ENCODE measurements around the gene KLK8.
"Not testable (repeated sequence)": the region's sequence is repeated elsewhere in the genome, so short reads cannot be mapped to it uniquely, and the experiment has no call there.

KLK8 gene

DNA sequence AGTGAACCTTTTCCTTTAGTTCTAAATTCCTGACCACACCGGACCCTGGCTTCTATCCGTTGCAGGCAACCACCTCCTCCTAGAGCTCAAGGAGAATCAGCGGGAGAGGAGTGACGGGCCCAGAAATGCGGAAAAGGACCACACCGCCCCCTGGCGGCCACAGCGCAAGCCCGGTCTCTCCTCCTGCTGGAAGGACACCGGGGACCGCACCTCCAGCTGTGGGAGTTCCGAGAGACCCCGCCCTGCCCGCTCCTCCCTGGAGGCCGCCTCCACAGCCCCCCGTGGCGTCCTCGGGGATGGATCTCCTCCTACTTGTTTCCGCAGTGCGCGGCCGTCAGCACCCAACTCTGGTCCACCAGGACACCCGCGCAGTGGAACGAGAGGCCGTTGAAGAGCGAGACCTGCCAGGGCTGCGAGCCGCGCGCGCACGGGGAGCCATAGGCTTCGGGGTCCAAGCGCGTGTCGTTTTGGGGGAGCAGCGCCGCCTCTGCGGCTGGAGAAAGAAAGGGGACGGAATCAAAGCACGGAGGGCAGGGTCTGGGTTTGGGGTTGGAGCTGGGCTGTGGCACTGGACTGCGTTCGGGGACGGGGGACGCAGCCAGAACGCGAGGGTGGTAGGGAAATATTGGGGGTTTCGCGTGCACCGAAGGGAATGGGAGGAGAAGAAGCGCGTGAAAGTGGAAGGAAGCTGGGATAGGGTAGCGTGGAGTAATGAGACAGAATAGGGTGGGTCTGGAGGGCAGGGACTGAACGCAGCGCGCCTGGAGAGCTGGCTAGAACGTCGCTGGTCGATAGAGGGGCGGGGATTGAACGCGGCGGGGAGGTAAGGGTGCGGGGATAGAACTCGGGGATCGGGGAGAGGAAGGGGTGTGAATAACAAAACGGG, 15.6 kb upstream of the KLK8 start:
- DNase-seq, result no peak

DNA sequence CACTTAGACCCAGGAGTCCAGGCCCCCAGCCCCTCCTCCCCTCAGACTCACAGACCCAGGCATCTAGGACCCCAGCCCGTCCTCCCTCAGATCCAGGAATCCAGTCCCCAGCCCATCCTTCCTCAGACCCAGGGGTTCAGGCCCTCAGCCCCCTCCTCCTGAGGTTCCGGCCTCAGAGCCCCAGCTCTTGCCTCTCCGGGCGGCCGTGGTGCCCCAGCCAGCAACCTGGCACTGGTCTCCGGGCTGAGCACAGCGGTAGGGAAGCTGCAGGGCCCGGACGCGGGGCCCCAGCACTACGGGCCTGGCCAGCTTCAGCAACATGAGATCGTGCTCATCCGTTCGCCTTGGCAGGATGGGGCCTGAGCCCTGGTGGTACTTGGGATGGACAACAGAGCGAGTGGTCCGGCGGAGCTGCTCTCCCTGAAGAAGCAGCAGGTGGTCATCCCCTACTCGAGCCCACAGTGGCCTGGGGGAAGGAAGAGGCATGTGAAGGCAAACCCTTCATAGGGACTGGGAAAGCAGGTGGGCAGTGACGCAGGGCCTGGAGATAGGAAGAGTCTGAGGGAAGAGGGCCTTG, 14.4 kb upstream of the KLK8 start:
- DNase-seq, result no peak

DNA sequence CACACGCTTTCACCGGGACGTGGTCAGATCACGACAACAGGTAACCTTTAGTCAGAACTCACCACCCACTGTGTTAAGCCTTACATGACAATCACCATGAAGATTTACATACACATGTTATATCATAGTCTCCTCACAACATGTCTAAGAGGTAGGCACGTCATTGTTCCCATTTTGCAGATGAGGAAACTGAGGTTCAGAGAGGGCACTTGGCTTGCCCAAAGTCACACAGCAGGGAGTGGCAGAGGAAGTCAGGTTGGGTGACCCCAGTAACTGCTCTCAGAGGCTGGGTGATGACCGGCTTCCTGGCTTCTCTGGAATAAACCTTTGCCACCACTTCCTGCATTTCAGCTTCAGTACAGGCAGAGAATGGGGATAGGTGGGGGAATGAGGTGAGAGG, 12.8 kb upstream of the KLK8 start:
- no peak for DNase-seq

DNA sequence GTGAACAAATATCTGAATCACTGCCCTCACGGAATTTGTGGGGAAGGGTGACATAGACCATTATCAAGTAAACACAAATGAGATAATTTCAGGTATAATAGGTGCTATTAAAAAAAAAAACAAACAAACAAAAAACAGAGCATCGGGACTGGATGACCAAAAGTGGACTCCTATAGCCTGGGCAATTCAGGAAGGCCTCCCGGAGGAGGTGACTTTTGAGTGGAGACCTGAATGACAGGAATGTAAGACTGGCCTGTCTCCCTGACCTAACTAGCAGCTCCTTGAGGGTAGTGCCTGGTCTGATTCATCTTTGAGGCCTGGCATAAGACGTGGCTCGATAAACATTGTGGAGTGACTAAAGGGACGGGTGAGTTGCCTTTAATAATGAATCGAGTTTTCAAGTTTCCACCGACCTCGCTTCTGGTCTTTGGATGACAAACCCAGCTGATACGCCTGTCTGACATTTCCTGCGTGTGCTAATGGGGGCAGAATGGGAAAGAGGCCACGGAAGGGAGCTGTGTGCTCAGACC, 11.3 kb upstream of the KLK8 start:
- no peak for DNase-seq

DNA sequence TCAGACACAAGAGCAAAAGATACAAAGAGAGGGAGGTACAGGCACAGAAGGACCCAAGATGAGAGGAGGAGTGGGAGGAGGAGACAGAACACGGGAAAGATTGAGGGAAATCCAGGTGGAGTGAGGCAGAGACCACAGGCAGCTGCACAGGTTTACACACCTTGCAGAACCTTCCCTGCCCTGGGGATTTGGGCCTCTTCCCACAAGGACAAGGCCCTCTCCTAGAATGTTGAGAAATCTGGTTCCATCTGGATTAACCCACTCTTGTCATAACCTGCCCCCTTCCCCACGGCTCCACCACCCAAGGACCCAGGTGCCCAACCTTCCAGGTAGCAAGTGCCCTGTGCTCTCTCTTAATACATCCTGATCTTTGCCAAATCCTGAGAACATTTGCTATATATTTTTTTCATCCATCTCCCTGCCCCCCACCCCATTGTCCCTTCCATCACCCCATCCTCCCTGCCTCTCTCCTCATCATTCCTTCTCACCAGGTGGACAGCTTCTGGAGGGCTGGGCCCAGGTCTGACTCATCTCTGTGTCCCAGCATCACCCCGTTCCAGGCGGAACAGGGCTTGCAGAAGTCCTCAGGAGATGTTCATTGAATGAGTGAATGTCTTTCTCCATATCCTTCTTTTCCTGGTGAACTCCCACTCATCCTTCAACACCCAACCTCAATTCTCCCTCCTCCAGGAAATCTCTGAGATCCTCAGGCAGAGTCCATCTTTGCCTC, 8.8 kb upstream of the KLK8 start:
- no peak for DNase-seq

DNA sequence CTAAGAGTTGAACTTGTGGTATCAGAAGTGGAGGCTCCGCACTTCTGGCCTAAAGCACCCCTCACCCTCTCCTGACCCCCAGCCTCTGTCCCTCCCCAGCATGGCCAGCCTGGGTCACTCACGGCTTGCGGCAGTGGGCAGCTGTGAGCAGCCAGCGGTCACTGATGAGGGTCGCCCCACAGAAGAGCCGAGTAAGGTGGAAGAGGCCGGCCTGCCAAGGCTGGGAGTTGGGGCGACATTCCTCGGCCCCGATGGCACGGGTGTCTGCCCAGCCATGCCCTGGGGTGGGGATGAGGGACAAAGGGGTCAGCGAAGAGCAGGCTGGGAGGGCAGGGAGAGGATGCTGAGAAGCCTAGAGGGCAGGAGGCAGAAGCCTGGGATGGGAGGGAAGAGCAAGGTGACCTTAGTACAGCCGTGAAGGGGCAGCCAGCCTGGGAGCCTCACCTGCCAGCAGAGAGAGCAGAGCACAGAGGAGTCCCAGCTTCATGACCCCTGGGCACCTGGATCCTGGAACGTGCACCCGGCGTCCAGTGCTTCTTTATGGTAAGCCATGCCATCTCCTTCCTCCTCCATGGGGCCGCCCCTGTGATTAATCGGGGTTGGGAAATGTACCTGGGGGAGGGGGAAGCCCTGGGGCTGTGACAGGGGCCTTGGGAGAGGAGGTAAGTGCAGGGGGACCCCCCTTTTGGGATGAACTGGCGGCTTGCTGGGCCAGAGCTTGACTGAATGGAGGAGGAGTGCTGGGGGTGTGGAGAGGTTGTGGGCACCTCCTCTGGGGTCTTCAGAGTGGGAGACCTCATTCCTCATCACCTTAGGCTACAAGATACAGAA, 7.9 kb upstream of the KLK8 start:
- DNase-seq, result no peak

DNA sequence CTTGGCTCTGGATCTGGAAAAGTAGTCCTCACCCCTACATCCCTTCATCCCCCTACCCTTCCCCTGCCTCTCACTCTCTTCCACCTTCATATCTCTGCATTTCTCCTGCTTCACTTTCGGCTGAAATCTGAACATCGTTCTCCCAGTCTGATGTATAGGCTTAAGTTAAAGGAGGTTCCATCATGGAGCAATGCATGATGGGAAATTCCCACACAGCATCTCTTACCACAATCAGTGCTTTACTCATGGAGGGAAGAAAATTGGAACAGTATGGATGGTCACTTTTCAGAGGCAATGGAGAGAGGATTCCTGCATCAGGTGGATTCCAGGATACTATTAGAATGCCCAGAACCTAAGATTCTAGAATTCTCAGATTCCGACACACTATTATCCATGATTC, 6.1 kb upstream of the KLK8 start:
- no peak for DNase-seq

DNA sequence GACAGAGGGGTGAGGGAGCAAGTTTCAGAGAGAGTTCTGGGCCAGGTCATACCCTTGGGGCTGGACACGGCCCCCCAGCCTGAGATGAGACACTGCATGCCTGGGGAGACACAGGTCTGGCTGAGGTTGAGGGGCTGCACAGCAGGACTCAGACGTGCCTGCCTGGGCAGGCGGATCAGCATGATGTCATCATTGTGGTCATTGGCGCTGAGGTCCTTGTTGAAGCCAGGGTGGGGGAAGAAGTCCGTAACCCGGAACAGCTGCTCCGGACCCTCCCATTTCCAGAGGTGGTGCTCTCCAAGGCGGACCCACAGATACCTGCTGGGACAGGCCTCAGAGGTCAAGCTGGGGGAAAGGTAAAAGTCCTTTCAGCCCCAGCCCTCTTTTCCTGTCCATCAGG, 5.0 kb upstream of the KLK8 start:
- no peak for DNase-seq

DNA sequence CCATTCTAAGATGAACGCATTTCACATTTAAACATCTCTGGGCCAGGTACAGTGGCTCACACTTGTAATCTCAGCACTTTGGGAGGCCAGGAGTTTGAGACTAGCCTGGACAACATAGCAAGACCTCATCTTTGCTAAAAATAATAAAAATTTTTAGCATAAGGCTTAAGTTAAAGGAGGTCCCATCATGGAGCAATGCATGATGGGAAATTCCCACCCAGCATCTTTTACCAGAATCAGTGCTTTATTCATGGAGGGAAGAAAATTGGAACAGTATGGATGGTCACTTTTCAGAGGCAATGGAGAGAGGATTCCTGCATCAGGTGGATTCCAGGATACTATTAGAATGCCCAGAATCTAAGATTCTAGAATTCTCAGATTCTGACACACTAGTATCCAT, 3.8 kb upstream of the KLK8 start:
- no peak for DNase-seq

DNA sequence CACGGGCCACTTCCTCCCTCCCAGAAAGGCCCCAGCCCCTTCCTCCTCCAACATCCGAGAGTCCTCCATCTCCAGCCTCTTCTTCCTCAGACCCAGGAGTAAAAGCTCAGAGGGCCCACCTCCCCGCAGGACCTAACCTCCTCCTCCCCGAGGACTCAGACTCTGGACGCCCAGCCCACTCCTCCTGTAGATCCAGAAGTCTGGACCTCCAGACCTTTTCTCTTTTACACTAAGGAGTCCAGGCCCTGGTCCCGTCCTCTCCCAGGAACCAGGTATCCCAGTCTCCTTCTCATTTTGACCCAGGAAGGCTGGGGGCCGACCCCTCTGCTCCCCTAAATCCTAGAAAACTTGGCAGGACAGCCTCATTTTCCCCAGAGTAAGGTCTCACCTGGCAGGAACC, 1.9 kb upstream of the KLK8 start:
- DNase-seq, result no peak

DNA sequence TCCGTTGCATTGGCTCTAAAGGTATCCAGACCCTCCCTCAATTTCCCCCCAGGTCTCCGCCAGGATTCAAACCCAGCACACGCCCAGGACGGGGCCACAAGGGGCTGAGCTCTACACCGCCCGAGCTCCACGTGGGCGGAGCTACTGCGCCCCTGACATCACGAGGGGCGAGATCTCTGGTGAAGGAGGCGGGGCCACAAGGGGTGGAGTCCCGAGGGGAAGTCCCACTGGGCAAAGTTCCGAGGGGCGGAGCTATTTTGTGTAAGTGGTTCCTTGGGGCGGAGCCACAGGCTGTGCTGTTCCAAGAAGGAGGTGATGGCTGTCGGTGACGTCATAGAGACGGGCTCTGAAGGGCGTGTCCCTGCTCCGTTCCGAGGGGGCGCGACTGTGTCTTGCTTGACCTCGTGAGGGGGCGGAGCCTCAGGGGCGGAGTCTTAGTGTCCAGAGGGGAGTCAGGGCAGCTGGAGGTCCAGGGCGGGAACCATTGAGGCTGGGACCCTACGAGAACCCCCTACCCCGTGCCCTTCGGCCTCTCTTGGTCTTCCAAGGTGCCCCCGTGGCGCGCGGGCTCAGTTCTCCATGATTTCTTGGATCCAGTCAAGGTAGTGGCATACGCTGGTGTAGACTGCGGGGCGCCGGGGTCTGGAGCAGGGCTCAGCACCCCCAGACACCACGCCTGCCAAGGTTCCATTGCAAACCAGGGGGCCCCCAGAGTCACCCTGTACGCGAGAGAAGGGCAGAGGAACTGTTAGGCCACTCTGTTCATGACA, 1.3 kb upstream of the KLK8 start:
- DNase-seq, result no peak

DNA sequence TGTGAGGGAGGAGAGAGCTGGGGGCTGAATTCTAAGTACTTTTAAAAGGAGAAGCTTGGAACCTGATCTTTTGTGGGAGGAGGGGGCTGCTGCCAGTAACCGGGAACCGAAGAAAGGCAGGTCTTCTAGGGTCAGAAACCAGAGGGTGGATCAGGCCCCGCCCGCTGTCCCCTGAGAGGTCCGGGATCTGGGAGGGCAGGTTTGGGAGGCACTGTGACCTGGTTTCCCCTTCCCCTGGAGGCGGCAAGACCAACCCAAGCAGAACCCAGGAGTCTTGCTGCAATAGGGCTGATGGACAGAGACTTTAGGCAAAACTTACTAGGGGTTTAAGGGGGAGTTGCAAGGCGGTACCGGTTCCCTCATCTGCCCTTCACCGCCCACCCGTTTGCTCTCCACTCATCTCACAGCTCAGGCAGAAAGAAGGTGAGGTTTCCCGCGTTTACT, 707 bp upstream of the KLK8 start:
- DNase-seq, result no peak

DNA sequence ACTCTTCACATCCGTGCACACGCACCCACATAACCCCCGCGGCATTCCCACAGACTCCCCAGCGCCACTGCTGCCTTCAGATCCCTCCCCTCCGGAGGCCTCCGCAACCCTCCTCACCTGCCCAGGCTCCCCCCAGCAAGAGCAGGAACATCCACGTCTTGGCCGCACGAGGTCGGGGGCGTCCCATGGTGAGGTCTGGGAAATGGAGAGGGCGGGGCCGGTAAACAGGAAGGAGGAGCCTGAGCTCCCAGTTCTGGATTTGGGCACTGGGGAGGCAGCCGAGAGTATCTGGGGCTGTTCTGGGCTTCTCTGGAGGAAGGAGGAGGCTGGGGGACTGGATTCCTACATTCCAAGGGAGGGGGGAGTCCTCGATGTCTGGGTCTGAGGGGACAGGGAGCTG, 423 bp downstream of the KLK8 start:
- no peak for DNase-seq

DNA sequence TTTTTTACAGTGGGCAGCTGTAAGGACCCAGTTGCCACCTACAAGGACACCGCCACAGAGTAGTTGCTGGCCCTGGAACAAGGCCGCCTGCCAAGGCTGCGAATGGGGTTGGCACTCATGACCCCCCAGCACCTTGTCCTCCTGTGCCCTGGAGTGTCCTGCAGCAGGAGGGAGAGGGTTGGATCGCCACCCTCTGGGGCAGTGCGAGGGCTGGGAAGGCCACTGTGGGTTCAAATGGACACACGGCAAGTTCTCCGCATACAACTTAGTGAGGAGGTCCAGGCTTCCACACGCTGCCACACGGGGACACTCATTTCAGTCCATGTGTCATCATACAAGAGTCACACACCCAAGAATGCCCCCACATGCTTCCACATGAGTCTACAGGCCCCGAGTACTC, 978 bp downstream of the KLK8 start:
- DNase-seq, result no peak

DNA sequence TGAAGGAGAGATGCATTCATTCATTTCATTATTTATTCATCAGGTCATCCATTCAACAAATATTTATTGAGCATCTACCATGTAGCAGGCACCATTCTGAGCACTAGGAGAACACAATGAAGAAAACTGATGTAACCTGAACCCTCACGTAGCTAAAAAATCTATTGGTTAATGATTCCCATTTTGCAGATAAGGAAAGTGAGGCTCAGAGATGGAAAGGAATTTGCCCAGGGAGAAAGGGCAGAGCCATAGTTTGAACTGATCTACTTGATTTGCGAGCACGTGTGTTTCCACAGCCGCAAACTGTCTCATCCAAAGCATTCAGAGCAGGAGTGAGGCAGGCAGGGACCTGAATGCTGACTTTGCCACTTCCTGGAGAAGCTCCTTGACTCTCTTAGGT, 2.7 kb downstream of the KLK8 start:
- no peak for DNase-seq

DNA sequence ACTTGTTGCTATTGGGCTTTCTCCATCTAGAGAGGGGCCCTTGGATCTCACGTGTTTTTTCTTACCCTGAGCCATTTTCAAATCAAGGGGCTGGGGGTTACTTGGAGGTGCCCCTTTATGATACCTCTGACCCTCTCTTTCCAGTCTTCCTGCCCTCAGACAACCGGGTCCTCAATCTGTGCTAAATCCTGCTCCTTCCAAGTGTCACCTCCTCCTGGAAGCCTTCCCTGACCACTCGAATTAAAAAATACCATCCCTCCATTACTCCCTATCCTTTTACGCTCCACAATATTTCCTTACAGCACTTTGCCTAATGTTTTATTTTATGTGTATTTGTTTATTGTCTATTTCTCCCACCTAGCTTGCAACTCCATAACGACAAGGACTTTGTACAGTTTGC, 3.3 kb downstream of the KLK8 start:
- DNase-seq, result no peak

DNA sequence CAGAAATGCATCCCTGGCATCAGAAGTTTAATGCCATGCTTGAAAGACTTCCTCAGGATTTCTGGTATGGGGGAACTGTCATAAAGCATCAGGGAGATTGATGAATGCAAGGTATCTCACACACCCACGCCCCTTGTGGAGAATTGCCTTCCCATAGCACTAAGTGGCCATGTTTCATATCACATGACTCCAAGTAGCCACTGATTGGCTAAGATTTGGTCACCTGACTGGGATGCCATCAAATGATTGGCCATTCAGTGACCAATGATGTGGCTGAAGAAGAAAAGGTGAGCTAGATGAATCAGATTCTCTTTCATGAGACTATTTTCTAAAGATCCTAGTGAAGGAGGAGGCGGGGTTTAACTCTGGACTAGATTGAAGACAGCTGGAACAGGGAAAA, 7.3 kb downstream of the KLK8 start:
- DNase-seq, result no peak

DNA sequence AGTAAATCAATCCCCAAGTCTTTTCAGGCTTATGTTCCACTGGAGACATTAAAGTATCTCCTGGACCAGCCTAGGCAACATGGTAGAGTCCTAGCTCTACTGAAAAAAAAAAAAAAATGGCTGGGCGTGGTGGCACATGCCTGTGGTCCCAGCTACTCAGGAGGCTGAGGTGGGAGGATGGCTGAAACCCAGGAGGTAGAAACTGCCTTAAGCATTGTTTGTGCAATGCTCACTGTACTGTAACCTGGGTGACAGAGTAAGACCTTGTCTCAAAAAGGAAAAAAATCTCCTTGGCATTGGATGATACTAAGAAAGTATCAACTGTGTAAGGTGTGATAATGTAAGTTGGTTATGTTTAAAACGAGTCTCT, 8.8 kb downstream of the KLK8 start:
- DNase-seq, result no peak

DNA sequence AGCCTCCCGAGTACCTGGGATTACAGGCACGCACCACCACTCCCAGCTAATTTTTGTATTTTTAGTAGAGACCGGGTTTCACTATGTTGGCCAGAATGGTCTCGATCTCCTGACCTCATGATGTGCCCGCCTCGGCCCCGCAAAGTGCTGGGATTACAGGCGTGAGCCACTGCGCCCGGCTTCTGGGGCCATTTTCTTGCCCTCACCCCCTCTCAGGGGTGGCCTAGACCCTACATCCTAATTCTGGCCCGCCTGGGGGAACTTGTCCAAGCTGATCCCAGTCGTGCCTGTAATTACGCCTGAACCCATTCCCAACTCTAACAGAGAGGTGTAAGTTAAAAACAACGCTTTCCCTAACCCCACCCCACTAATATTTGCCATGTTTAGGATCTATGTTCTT, 17.0 kb downstream of the KLK8 start:
- not testable (repeated sequence) for DNase-seq

DNA sequence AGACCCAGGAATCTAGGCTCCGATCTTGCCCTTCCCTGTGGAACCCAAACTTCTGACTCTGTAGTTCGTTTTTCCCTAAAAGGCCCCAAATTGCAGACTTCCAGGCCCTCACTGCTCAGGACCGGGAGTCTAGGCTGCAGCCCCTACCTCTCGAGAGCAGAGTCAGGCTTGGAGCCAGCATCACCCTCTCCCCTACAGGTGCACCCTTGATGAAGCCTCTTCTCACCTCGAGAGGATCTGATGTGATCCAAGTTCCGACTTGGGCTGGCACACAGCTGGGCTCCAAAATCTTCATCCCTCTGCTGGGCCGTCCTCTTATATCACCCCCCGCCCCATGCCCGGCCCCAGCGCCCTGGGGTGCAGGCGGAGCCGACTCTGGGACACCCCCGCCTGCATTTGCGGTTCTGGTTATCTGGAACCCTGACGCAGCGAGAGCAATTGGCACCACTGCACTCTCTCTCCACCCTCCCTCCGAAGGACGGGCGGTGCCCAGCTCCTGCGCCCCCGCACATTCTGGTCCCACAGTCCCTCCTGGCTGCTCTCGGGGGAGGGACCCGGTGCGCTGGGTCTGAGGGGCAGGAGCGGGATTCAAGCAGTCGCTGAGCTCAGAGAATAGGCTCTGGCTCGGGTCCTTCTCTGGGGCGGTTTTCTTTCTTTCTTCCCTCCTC, 17.6 kb downstream of the KLK8 start, which contains the start of gene KLK7:
KLK7 (minus strand) TSS at position 293 of the 668 bp plus-strand sequence. CDS start 1,518 bp downstream, outside the sequence.
- DNase-seq, result no peak

DNA sequence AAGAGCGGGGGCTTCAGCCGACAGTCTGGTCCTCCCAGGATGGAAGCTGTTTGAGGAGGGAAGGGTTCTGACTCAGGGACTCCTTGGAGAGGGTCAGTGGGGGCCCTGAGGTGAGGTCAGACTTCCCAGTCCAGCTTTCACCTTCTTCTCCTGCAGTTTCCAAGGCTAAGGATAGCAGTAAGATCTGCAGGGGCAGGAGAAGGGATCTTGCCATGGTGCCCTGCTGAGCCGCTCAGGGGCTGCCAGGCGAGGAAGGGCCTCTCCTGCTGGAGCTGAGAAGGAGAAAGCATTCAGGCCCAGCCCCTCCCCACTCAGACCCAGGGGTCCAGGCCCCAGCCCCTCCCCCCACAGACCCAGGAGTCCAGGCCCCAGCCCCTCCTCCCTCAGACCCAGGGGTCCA, 19.2 kb downstream of the KLK8 start:
- DNase-seq, result no peak

Measured in NCI-H1694 treated with DMSO at 0.1 percent for 48 hours (cell line).